Loucy (cell line): ENCODE results near the gene LYRM4.

Source experiments
- H2AFZ ChIP-seq: fragments of 200-600 bp; sonication (generic); 2 replicates; pipeline ENCODE4 v1.6.0; 2016; ENCODE audit warnings: antibody characterized with exemption, mild to moderate bottlenecking, low read length, moderate library complexity
- H3F3A ChIP-seq: fragments of 200-600 bp; 2 replicates; pipeline ENCODE4 v1.6.0; 2016; ENCODE audit warnings: antibody characterized with exemption, low read depth, mild to moderate bottlenecking
- H3K27me3 ChIP-seq: fragments of 200-600 bp; sonication (generic); 2 replicates; pipeline ENCODE4 v1.6.1; 2014; ENCODE audit warnings: low read length, mild to moderate bottlenecking; ENCODE audit not compliant: insufficient read depth, poor library complexity, severe bottlenecking
- H3K36me3 ChIP-seq: fragments of 200-600 bp; sonication (generic); 2 replicates; pipeline ENCODE4 v1.6.1; 2016; ENCODE audit warnings: low read length; ENCODE audit not compliant: insufficient read depth
- H3K4me1 ChIP-seq: fragments of 200-600 bp; sonication (generic); 2 replicates; pipeline ENCODE4 v1.5.1; 2014; ENCODE audit warnings: low read length, mild to moderate bottlenecking; ENCODE audit not compliant: insufficient read depth, poor library complexity, severe bottlenecking
- H3K4me2 ChIP-seq: fragments of 200-600 bp; sonication (generic); 2 replicates; pipeline ENCODE4 v1.6.0; 2014; ENCODE audit warnings: antibody characterized with exemption, low read length, low read depth, mild to moderate bottlenecking; ENCODE audit not compliant: poor library complexity, severe bottlenecking
- H3K4me3 ChIP-seq: fragments of 200-600 bp; sonication (generic); 2 replicates; pipeline ENCODE4 v1.5.1; 2014; ENCODE audit warnings: low read length, mild to moderate bottlenecking, mixed read lengths; ENCODE audit not compliant: poor library complexity, severe bottlenecking
- H3K79me2 ChIP-seq: fragments of 200-600 bp; sonication (generic); 2 replicates; pipeline ENCODE4 v1.6.1; 2014; ENCODE audit warnings: low read length; ENCODE audit not compliant: insufficient read depth
- H3K9ac ChIP-seq: fragments of 200-600 bp; sonication (generic); 2 replicates; pipeline ENCODE4 v1.6.0; 2014; ENCODE audit warnings: mild to moderate bottlenecking, low read depth, low read length, moderate library complexity; ENCODE audit not compliant: poor library complexity, severe bottlenecking
- H3K9me2 ChIP-seq: fragments of 200-600 bp; sonication (generic); replicated peaks from 2 replicates; pipeline ENCODE4 v1.6.1; 2016; ENCODE audit warnings: low read depth, low read length, mixed read lengths
- H3K9me3 ChIP-seq: fragments of 200-600 bp; sonication (generic); 2 replicates; pipeline ENCODE4 v1.6.1; 2014; ENCODE audit warnings: mild to moderate bottlenecking, antibody characterized with exemption, low read length, low read depth; ENCODE audit not compliant: insufficient read depth
- H4K20me1 ChIP-seq: fragments of 200-600 bp; sonication (generic); 2 replicates; pipeline ENCODE4 v1.6.0; 2014; ENCODE audit warnings: antibody characterized with exemption, low read length, mild to moderate bottlenecking; ENCODE audit not compliant: insufficient read depth, poor library complexity, severe bottlenecking
- EZH2phosphoT487 ChIP-seq: fragments of 200-600 bp; IDR thresholded peaks from 2 replicates; pipeline ENCODE4 v1.6.1; 2018; ENCODE audit warnings: antibody characterized with exemption, mild to moderate bottlenecking, moderate library complexity, borderline replicate concordance
- TF ChIP-seq, protein P1 (sequence below): fragments of 200-600 bp; sonication (generic); conservative IDR thresholded peaks from 2 replicates; pipeline ENCODE4 v1.5.1; 2014; ENCODE audit warnings: mild to moderate bottlenecking, antibody characterized with exemption, low read length

Gene LYRM4

DNA sequence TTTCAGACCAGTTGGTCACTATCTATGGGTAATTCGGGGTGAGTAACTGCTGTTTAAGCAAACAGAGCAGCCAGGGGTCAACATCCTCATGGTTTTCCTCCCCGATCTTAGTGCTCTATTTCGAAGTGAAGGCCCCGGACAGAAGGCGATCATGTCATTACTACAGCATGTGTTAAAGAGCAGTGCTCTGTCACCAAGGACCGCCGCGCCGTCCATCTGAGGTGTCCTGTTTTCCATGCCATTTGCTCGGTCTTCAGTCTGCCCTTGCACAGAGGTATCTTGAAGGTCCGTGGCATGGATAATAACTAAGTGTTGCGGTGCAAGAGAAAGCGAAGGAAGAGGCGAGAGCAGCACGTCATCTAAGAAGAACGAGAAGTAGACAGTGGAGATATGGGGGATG, 150.5 kb downstream of the LYRM4 start:
- Histone ChIP-seq H3K4me2 (no peak overlapping the region), H3K27me3 (no peaks in the 10 kb centered on the region), H3K9me3 (no peaks in the 10 kb centered on the region), H3F3A (no peaks in the 10 kb centered on the region), H3K36me3 (peaks cover 3% of the 10 kb centered on the region; the same call in 1 of the 2 replicates), H2AFZ (no peak overlapping the region), H3K4me1 (no peaks in the 10 kb centered on the region), H3K9ac (no peak overlapping the region), H4K20me1 (no peaks in the 10 kb centered on the region), H3K9me2 (no peaks in the 10 kb centered on the region), H3K4me3 (no peak overlapping the region), H3K79me2 (no peaks in the 10 kb centered on the region)
- TF ChIP-seq EZH2phosphoT487, result no peak
- TF ChIP-seq, protein P1, sequence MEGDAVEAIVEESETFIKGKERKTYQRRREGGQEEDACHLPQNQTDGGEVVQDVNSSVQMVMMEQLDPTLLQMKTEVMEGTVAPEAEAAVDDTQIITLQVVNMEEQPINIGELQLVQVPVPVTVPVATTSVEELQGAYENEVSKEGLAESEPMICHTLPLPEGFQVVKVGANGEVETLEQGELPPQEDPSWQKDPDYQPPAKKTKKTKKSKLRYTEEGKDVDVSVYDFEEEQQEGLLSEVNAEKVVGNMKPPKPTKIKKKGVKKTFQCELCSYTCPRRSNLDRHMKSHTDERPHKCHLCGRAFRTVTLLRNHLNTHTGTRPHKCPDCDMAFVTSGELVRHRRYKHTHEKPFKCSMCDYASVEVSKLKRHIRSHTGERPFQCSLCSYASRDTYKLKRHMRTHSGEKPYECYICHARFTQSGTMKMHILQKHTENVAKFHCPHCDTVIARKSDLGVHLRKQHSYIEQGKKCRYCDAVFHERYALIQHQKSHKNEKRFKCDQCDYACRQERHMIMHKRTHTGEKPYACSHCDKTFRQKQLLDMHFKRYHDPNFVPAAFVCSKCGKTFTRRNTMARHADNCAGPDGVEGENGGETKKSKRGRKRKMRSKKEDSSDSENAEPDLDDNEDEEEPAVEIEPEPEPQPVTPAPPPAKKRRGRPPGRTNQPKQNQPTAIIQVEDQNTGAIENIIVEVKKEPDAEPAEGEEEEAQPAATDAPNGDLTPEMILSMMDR, result no peak

DNA sequence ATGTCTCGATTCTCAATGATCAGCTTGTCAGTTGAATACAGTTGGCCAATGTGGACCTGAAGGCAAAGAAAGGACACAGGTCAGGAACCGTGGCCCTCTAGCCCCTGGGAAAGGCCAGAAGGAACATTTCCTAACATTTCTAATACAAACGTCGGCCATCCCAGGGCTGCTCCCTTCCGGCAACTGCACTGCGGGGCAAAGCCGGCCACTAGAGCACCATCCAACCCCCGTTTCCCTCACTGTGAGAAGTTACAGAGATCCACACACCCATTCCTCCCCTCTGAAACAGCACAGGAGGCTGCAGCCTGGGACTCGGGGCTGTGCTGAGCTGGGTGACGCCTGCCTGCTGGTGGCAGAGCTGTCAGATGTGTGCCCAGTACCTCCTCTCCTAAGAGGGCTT, 151.3 kb downstream of the LYRM4 start:
- no peaks in the 10 kb centered on the region for H3K27me3 ChIP-seq
- H3K9ac ChIP-seq, result no peak overlapping the region
- H4K20me1 ChIP-seq, result no peaks in the 10 kb centered on the region
- no peaks in the 10 kb centered on the region for H3F3A ChIP-seq
- H2AFZ ChIP-seq, result no peak overlapping the region
- H3K9me3 ChIP-seq, result no peaks in the 10 kb centered on the region
- H3K79me2 ChIP-seq, result no peaks in the 10 kb centered on the region
- no peaks in the 10 kb centered on the region for H3K9me2 ChIP-seq
- no peak overlapping the region for H3K4me3 ChIP-seq
- TF ChIP-seq, protein P1, result no peak
- no peak for TF ChIP-seq EZH2phosphoT487
- H3K36me3 ChIP-seq, result peaks cover 3% of the 10 kb centered on the region; the same call in 1 of the 2 replicates
- no peak overlapping the region for H3K4me2 ChIP-seq
- H3K4me1 ChIP-seq, result no peaks in the 10 kb centered on the region

DNA sequence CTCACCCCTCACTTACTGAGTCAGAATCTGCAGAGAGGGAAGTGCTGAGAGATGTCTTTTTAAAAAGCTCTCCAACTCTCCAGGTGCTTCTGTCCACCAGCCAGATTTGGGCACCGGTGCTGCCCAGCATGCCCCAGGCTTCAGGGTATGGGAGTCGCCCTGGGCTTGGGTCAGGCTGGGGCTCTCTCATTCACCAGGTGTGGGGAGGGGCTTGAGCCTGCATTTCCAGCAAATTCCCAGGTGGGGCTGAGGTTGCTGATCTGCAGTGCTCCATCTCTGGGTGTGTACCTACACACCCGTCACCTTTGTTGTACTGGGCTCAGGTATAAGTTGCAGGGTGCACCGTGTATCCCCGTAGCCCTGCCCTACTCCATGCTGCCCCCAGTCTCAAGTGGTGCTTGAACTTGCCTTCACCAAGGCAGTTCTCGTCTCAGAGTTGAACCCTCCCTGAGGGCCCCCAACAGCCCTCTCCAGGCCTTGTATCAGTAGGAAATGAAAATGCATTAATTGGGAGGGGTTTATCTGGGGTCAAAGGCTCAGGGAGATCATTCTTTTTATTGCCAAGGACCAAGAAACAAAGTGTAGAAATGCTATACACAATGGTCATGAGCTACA, 152.1 kb downstream of the LYRM4 start:
- Histone ChIP-seq H3K79me2 (no peaks in the 10 kb centered on the region), H3K4me1 (no peaks in the 10 kb centered on the region), H3K9me2 (no peaks in the 10 kb centered on the region), H4K20me1 (no peaks in the 10 kb centered on the region), H3K9ac (no peak overlapping the region), H3F3A (no peaks in the 10 kb centered on the region), H3K4me3 (no peak overlapping the region), H3K9me3 (no peaks in the 10 kb centered on the region), H3K4me2 (no peak overlapping the region), H3K27me3 (no peaks in the 10 kb centered on the region), H2AFZ (no peak overlapping the region), H3K36me3 (peaks cover 3% of the 10 kb centered on the region; the same call in 1 of the 2 replicates)
- TF ChIP-seq, protein P1, result no peak
- TF ChIP-seq EZH2phosphoT487, result no peak
